KOPT-K1 (cell line): ENCODE data around the gene SEMA4B.
A peak's percentile ranks its signal among the peaks of the same experiment; 100 is the strongest.
"Not testable (repeated sequence)": the region's sequence is repeated elsewhere in the genome, so short reads cannot be mapped to it uniquely, and the experiment has no call there.

ENCODE experiments used
- H3K27ac ChIP-seq: fragments of 200-600 bp; sonication (generic); 2 replicates; pipeline ENCODE4 v1.5.1; 2016; ENCODE audit warnings: antibody characterized with exemption, mild to moderate bottlenecking, low read depth, low read length; ENCODE audit not compliant: poor library complexity, severe bottlenecking
- H3K36me3 ChIP-seq: fragments of 200-600 bp; sonication (generic); 2 replicates; pipeline ENCODE4 v1.5.1; 2017; ENCODE audit warnings: antibody characterized with exemption, mild to moderate bottlenecking, low read length, moderate library complexity; ENCODE audit not compliant: insufficient read depth
- H3K9me3 ChIP-seq: fragments of 200-600 bp; sonication (generic); 2 replicates; pipeline ENCODE4 v1.5.1; 2017; ENCODE audit warnings: antibody characterized with exemption, low read length, mild to moderate bottlenecking; ENCODE audit not compliant: insufficient read depth, poor library complexity, severe bottlenecking

SEMA4B gene

GRCh38 chr15:90240856-90241255, 39.7 kb downstream of the SEMA4B start:
- Histone ChIP-seq H3K27ac (no peak overlapping the region), H3K9me3 (no peaks in the 10 kb centered on the region), H3K36me3 (peaks cover 5% of the 10 kb centered on the region)

GRCh38 chr15:90241343-90242192, 40.4 kb downstream of the SEMA4B start:
- H3K9me3 ChIP-seq: no peaks in the 10 kb centered on the region
- H3K27ac ChIP-seq: no peak overlapping the region
- H3K36me3 ChIP-seq: peaks cover 5% of the 10 kb centered on the region

GRCh38 chr15:90243943-90244639, 43.0 kb downstream of the SEMA4B start:
- no peaks in the 10 kb centered on the region for H3K36me3 ChIP-seq
- H3K9me3 ChIP-seq: no peaks in the 10 kb centered on the region
- H3K27ac ChIP-seq: no peak overlapping the region

- Histone ChIP-seq H3K36me3 (no peaks in the 10 kb centered on the region), H3K9me3 (no peaks in the 10 kb centered on the region), H3K27ac (no peak overlapping the region)
Observed at GRCh38 chr15:90248789-90249202, 47.7 kb downstream of the SEMA4B start.

- Histone ChIP-seq H3K36me3 (no peaks in the 10 kb centered on the region), H3K27ac (no peak within 1 kb of the TSS), H3K9me3 (no peaks in the 10 kb centered on the region)
Observed at GRCh38 chr15:90249203-90249863, 48.2 kb downstream of the SEMA4B start, which contains the start of gene TTLL13. TSS of gene TTLL13 (plus strand) at chr15:90249556. CDS start at chr15:90250631, 1,075 bp downstream.

GRCh38 chr15:90257776-90258175, 56.6 kb downstream of the SEMA4B start:
- H3K27ac ChIP-seq: no peak overlapping the region
- H3K36me3 ChIP-seq: no peaks in the 10 kb centered on the region
- no peaks in the 10 kb centered on the region for H3K9me3 ChIP-seq

GRCh38 chr15:90259524-90259923, 58.4 kb downstream of the SEMA4B start:
- H3K27ac ChIP-seq: no peak overlapping the region
- H3K36me3 ChIP-seq: no peaks in the 10 kb centered on the region
- no peaks in the 10 kb centered on the region for H3K9me3 ChIP-seq

GRCh38 chr15:90260731-90261130, 59.6 kb downstream of the SEMA4B start:
- not testable (repeated sequence) for H3K36me3 ChIP-seq, H3K27ac ChIP-seq, H3K9me3 ChIP-seq

- H3K9me3 ChIP-seq: no peaks in the 10 kb centered on the region
- no peak overlapping the region for H3K27ac ChIP-seq
- 0 out of 2 replicates have a peak, but pooled peaks cover under 1% of the 10 kb centered on the region for H3K36me3 ChIP-seq
Observed at GRCh38 chr15:90261811-90262210, 60.7 kb downstream of the SEMA4B start.

- Histone ChIP-seq H3K36me3 (peaks cover 7% of the 10 kb centered on the region), H3K9me3 (no peaks in the 10 kb centered on the region), H3K27ac (no peak overlapping the region)
Observed at GRCh38 chr15:90262426-90262825, 61.3 kb downstream of the SEMA4B start.

- peaks cover 22% of the 10 kb centered on the region for H3K36me3 ChIP-seq
- peak overlapping the region; percentile 94 for H3K27ac ChIP-seq
- H3K9me3 ChIP-seq: no peaks in the 10 kb centered on the region
Observed at GRCh38 chr15:90264671-90265070, 63.5 kb downstream of the SEMA4B start.

- H3K27ac ChIP-seq: peak within 1 kb of the TSS; percentile 94
- peaks cover 30% of the 10 kb centered on the region for H3K36me3 ChIP-seq
- no peaks in the 10 kb centered on the region for H3K9me3 ChIP-seq
Observed at GRCh38 chr15:90265271-90266060, 64.3 kb downstream of the SEMA4B start, which contains the start of gene NGRN. TSS of gene NGRN (plus strand) at chr15:90265672. CDS start at chr15:90265713, 41 bp downstream.

GRCh38 chr15:90266061-90266431, 64.9 kb downstream of the SEMA4B start:
- H3K9me3 ChIP-seq: no peaks in the 10 kb centered on the region
- H3K36me3 ChIP-seq: peaks cover 36% of the 10 kb centered on the region
- peak overlapping the region; percentile 94 for H3K27ac ChIP-seq

GRCh38 chr15:90266485-90266884, 65.4 kb downstream of the SEMA4B start:
- H3K9me3 ChIP-seq: no peaks in the 10 kb centered on the region
- H3K36me3 ChIP-seq: peaks cover 40% of the 10 kb centered on the region
- peak overlapping the region; percentile 94 for H3K27ac ChIP-seq
